ENCODE results near the gene PALD1. TPM values are rescaled to one million over a fixed set of nuclear protein-coding genes. Genes with fewer than 3 reads are reported as not detected.

Gene PALD1
- total and polyA plus RNA-seq, 2 experiments from 2014 or later: 11.9 to 58.2 TPM

DNA sequence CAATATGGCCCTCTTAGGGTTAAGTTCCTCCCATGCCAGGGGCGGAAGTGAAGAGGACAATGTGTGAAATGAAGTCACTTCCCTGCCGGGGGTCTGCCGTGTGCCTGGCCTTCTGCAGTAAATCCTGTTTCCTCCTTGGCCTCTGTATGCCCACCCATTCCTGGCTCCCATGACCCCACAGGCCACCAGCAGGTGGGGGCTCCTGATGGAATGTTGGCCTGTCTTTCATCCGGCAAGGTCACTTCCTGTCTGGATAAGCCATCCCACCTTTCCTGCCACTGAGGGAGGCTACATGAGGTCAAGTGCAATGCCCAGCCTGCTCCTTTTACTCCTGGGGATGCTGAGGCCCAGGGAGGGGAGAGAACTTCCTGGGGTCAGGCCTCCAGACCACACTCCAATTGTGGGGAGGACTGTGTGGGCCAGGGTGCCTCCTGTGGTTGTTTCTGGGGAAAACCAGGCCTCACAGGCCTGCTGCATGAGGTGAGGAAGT, 22.3 kb downstream of the PALD1 start:
- Histone ChIP-seq H3F3A (replicated peaks; ENCODE audit: low read depth) (0 out of 2 replicates have a peak, but pooled peaks cover 5% of the 10 kb centered on the region), H2AFZ (no peak overlapping the region), H3K9me2 (ENCODE audit: insufficient read depth) (no peaks in the 10 kb centered on the region), H3K4me2 (no peak overlapping the region), H3K4me1 (ENCODE audit: insufficient read depth) (peaks cover 4% of the 10 kb centered on the region; the same call in 1 of the 2 replicates), H3K27ac (ENCODE audit: low read depth) (no peak overlapping the region), H3K79me2 (replicated peaks; ENCODE audit: insufficient read depth) (peaks cover 59% of the 10 kb centered on the region), H4K20me1 (replicated peaks; ENCODE audit: insufficient read depth) (peaks cover 11% of the 10 kb centered on the region; the same call in 1 of the 2 replicates), H3K27me3 (ENCODE audit: insufficient read depth) (no peaks in the 10 kb centered on the region), H3K4me3 (no peak overlapping the region), H3K36me3 (ENCODE audit: insufficient read depth) (no peaks in the 10 kb centered on the region)
- DNase-seq (ENCODE audit: low spot score): no peak
- H3K27ac Mint-ChIP-seq: no peak overlapping the region
- peaks cover 2% of the 10 kb centered on the region; the same call in 1 of the 3 replicates for H3K36me3 Mint-ChIP-seq (ENCODE audit: low read depth)
- TF ChIP-seq, protein P1, sequence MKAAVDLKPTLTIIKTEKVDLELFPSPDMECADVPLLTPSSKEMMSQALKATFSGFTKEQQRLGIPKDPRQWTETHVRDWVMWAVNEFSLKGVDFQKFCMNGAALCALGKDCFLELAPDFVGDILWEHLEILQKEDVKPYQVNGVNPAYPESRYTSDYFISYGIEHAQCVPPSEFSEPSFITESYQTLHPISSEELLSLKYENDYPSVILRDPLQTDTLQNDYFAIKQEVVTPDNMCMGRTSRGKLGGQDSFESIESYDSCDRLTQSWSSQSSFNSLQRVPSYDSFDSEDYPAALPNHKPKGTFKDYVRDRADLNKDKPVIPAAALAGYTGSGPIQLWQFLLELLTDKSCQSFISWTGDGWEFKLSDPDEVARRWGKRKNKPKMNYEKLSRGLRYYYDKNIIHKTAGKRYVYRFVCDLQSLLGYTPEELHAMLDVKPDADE (IDR thresholded peaks at IDR 0.05): no peak
- TF ChIP-seq JUNB (IDR thresholded peaks at IDR 0.05; ENCODE audit: unreplicated experiment) (no peak), NANOG (IDR thresholded peaks at IDR 0.05; ENCODE audit: borderline replicate concordance) (no peak), EZH2phosphoT487 (IDR thresholded peaks at IDR 0.05; ENCODE audit: unreplicated experiment) (no peak), ZNF114 (CRISPR knock-in tag; IDR thresholded peaks at IDR 0.05) (no peak), ZNF462 (CRISPR knock-in tag; IDR thresholded peaks at IDR 0.05) (no peak)
- peaks cover 10% of the 10 kb centered on the region for H3K27me3 Mint-ChIP-seq (ENCODE audit: insufficient read depth, low read depth, poor library complexity)
- no peak for ATAC-seq
- H3K4me3 Mint-ChIP-seq: no peak overlapping the region
- peaks cover 29% of the 10 kb centered on the region for H3K4me1 Mint-ChIP-seq
- H3K9me3 Mint-ChIP-seq: no peaks in the 10 kb centered on the region
